K562 (cell line): ENCODE measurements around the gene KYAT1. TPM values are rescaled to one million over a fixed set of nuclear protein-coding genes. Genes with fewer than 3 reads are reported as not detected.

Source experiments
- CBX8 ChIP-seq: fragments of 200-600 bp; sonication (generic); IDR thresholded peaks from 2 replicates; pipeline ENCODE4 v1.6.1; 2012; ENCODE audit warnings: borderline replicate concordance, mixed run types, low read depth, mild to moderate bottlenecking, moderate library complexity, mixed read lengths, low read length, control low read depth, inconsistent platforms; ENCODE audit not compliant: poor library complexity, severe bottlenecking; ENCODE audit errors: extremely low read depth
- FOXK1 ChIP-seq: sonication (generic); formaldehyde crosslinking; IDR thresholded peaks from 2 replicates; pipeline ENCODE4 v1.8.0; 2022; ENCODE audit warnings: missing genetic modification reagents, mild to moderate bottlenecking, borderline replicate concordance
- GABPB2 ChIP-seq: fragments of 250-450 bp; sonication (Bioruptor Pico); conservative IDR thresholded peaks from 2 replicates; pipeline ENCODE4 v1.5.1; 2021; ENCODE audit warnings: mild to moderate bottlenecking
- HMBOX1 ChIP-seq: sonication (generic); IDR thresholded peaks from 2 replicates; pipeline ENCODE4 v1.6.1; 2016
- HNRNPLL ChIP-seq: fragments of 200-400 bp; formaldehyde crosslinking; IDR thresholded peaks from 2 replicates; pipeline ENCODE4 v1.6.1; 2017; ENCODE audit warnings: low read length, low read depth, mild to moderate bottlenecking; ENCODE audit not compliant: poor library complexity, severe bottlenecking
- JUNB ChIP-seq: fragments of 450-650 bp; formaldehyde crosslinking; conservative IDR thresholded peaks from 2 replicates; pipeline ENCODE4 v1.4.0; 2020; ENCODE audit warnings: mild to moderate bottlenecking
- KDM5B ChIP-seq: fragments of 200-600 bp; sonication (generic); IDR thresholded peaks from 2 replicates; pipeline ENCODE4 v1.6.1; 2012; ENCODE audit warnings: low read depth, mild to moderate bottlenecking, moderate library complexity, low read length, control low read depth, inconsistent platforms; ENCODE audit not compliant: insufficient replicate concordance
- LCOR ChIP-seq: sonication (generic); formaldehyde crosslinking; IDR thresholded peaks from 2 replicates; pipeline ENCODE4 v1.8.0; 2022; ENCODE audit warnings: mild to moderate bottlenecking, missing genetic modification reagents
- NCOA6 ChIP-seq: fragments of 450-650 bp; IDR thresholded peaks from 2 replicates; pipeline ENCODE4 v1.6.1; 2017; ENCODE audit warnings: mild to moderate bottlenecking
- PML ChIP-seq: IDR thresholded peaks from 2 replicates; pipeline ENCODE4 v1.6.1; 2012; ENCODE audit warnings: low read length, inconsistent platforms
- RBFOX2 ChIP-seq: fragments of 200-400 bp; formaldehyde crosslinking; IDR thresholded peaks from 2 replicates; pipeline ENCODE4 v1.6.1; 2017; ENCODE audit warnings: low read depth, mild to moderate bottlenecking, low read length, moderate library complexity
- RBM39 ChIP-seq: fragments of 200-400 bp; formaldehyde crosslinking; optimal IDR thresholded peaks from 2 replicates; pipeline ENCODE3; 2018; ENCODE audit warnings: low read depth, low read length
- ZNF445 ChIP-seq: fragments of 250-450 bp; sonication (Bioruptor Pico); IDR thresholded peaks from 2 replicates; pipeline ENCODE4 v1.4.0; 2020; ENCODE audit warnings: low read depth, mild to moderate bottlenecking, moderate library complexity
- ZNF699 ChIP-seq: fragments of 250-450 bp; sonication (Bioruptor Pico); IDR thresholded peaks from 2 replicates; pipeline ENCODE4 v1.8.0; 2021; ENCODE audit warnings: mild to moderate bottlenecking, moderate library complexity; ENCODE audit not compliant: insufficient replicate concordance
- polyA plus RNA-seq, 8 experiments: library from polyadenylated mRNA; depleted of rRNA in 4 of 8; stranded (reverse) in 5 of 8; unstranded in 3 of 8; fragments of >200 nt; fragmentation: Nextera tagmentation in 2 of 8; fragmentation: Illumina TruSeq in 1 of 8; extraction: Ambion mirVana in 2 of 8; extraction: Trizol in 1 of 8; gene quantifications; 2 replicates each; pipeline versions ENCODE4 v1.2.1 to v1.2.3, GENCODE V29; 2011 to 2014; ENCODE audit warnings: inconsistent platforms in 1 of 8, missing spikeins in 1 of 8
- total RNA-seq, 7 experiments: library from RNA; depleted of rRNA in 6 of 7; stranded (reverse); fragments of >200 nt in 6 of 7; fragmentation: Illumina TruSeq in 2 of 7; extraction: Trizol in 2 of 7; gene quantifications; 2 replicates each; pipeline versions ENCODE4 v1.2.1 to v1.2.3, GENCODE V29; 2011 to 2021; ENCODE audit warnings: low replicate concordance in 1 of 7
- TF ChIP-seq, protein P1 (sequence below), 2 experiments: fragments of 450-650 bp; formaldehyde crosslinking in 1 of 2; IDR thresholded peaks; 2 replicates each; pipeline versions ENCODE4 v1.4.0 to v1.6.1; 2014 to 2020; ENCODE audit warnings: mild to moderate bottlenecking in 2 of 2, borderline replicate concordance in 1 of 2, low read depth in 1 of 2
- TF ChIP-seq, protein P2 (sequence below): sonication (generic); formaldehyde crosslinking; IDR thresholded peaks from 2 replicates; pipeline ENCODE4 v1.8.0; 2022; ENCODE audit warnings: mild to moderate bottlenecking, missing genetic modification reagents

KYAT1 gene
- total and polyA plus RNA-seq, 9 of the 15 experiments (the other 6 are each of a cell fraction or from before 2014, with no cell fraction given), result 6.4 to 16.8 (median 11.1) TPM

DNA sequence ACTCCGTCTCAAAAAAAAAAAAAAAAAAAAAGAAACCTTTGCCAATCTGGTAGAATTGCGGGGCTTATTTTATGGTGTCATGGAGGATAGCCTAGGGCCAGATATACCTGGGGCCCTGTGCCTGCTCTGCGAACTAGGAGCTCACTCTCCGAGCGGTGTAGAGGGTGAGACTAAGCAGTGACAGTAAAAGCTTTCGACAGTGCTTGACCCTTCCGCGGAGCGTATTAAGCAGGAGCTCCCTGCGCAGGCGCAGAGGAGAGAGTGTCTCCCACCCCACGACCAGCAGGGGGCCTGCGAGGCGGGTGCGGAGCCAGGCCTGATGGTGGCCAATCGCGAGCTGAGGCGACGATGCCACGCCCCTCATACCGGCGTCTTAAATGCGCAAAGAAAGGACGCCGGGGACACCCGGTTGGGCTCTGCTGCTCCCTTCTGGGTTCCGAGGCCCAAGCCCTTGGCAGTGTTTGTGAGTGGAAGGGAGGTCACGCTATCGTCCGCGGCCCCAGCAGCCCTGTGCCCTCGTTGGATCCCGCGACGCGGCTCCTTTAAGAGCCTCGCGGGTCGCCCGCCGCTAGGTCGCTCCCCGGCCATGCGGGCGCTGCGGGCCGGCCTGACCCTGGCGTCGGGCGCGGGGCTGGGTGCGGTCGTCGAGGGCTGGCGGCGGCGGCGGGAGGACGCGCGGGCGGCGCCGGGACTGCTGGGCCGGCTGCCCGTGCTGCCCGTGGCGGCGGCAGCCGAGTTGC, 63.5 kb downstream of the KYAT1 start, which contains the start of gene ENDOG (continued):
- TF ChIP-seq, protein P1, sequence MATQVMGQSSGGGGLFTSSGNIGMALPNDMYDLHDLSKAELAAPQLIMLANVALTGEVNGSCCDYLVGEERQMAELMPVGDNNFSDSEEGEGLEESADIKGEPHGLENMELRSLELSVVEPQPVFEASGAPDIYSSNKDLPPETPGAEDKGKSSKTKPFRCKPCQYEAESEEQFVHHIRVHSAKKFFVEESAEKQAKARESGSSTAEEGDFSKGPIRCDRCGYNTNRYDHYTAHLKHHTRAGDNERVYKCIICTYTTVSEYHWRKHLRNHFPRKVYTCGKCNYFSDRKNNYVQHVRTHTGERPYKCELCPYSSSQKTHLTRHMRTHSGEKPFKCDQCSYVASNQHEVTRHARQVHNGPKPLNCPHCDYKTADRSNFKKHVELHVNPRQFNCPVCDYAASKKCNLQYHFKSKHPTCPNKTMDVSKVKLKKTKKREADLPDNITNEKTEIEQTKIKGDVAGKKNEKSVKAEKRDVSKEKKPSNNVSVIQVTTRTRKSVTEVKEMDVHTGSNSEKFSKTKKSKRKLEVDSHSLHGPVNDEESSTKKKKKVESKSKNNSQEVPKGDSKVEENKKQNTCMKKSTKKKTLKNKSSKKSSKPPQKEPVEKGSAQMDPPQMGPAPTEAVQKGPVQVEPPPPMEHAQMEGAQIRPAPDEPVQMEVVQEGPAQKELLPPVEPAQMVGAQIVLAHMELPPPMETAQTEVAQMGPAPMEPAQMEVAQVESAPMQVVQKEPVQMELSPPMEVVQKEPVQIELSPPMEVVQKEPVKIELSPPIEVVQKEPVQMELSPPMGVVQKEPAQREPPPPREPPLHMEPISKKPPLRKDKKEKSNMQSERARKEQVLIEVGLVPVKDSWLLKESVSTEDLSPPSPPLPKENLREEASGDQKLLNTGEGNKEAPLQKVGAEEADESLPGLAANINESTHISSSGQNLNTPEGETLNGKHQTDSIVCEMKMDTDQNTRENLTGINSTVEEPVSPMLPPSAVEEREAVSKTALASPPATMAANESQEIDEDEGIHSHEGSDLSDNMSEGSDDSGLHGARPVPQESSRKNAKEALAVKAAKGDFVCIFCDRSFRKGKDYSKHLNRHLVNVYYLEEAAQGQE (IDR thresholded peaks at IDR 0.05; ENCODE audit: borderline replicate concordance), result peak; percentile 35; the same call in 1 of the 2 replicates
- TF ChIP-seq, protein P1 (CRISPR knock-in tag; IDR thresholded peaks at IDR 0.05; ENCODE audit: low read depth), result no peak
- TF ChIP-seq LCOR (CRISPR knock-in tag) (0 out of 2 replicates have a peak, but pooled peaks have one; percentile 48), HMBOX1 (no peak), RBM39 (no peak), GABPB2 (no peak), HNRNPLL (peak; percentile 48), FOXK1 (CRISPR knock-in tag) (peak; percentile 56; the same call in 1 of the 2 replicates), KDM5B (peak; percentile 98), ZNF699 (CRISPR knock-in tag) (no peak), PML (no peak; the same call in 1 of the 2 replicates), NCOA6 (peak; percentile 35; the same call in 1 of the 2 replicates), CBX8 (no peak), RBFOX2 (peak; percentile 91), ZNF445 (CRISPR knock-in tag) (no peak), JUNB (CRISPR knock-in tag) (no peak)
- TF ChIP-seq, protein P2, sequence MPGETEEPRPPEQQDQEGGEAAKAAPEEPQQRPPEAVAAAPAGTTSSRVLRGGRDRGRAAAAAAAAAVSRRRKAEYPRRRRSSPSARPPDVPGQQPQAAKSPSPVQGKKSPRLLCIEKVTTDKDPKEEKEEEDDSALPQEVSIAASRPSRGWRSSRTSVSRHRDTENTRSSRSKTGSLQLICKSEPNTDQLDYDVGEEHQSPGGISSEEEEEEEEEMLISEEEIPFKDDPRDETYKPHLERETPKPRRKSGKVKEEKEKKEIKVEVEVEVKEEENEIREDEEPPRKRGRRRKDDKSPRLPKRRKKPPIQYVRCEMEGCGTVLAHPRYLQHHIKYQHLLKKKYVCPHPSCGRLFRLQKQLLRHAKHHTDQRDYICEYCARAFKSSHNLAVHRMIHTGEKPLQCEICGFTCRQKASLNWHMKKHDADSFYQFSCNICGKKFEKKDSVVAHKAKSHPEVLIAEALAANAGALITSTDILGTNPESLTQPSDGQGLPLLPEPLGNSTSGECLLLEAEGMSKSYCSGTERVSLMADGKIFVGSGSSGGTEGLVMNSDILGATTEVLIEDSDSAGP (CRISPR knock-in tag), result peak; percentile 98
